GM19240 (cell line): Measurements from ENCODE around the gene SNCG.
"Not testable (repeated sequence)": the region's sequence is repeated elsewhere in the genome, so short reads cannot be mapped to it uniquely, and the experiment has no call there.

Experiments
- DNase-seq: peaks from one replicate; pipeline ENCODE4 v3.0.0; 2011; ENCODE audit warnings: low spot score; ENCODE audit not compliant: insufficient read length

SNCG gene

DNA sequence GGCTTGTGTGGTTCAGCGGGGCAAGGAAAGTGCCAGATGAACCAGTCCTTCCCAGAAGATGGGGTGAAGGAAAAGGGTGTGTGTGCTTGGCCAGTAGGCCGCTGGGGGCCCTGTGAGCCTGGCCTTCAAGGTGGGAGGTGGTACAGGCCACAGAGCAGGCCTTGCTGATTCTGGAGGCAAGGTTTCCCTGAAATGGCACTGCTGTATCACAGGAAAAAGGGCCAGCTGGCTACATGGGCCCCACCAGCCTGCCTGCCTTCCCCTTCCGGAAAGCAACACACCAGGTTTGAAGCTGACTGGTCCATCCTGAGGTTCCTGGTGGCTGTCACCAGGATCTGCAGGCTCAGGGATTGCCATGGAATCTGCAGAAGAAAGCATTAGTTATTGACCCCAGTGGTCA lies 13.5 kb upstream of the SNCG start:
- DNase-seq, result no peak

- no peak for DNase-seq
Measured at GRCh38 chr10:86945361-86946212, 12.8 kb upstream of the SNCG start.

GRCh38 chr10:86946213-86947155 lies 11.9 kb upstream of the SNCG start:
- DNase-seq, result no peak

- not testable (repeated sequence) for DNase-seq
Measured at GRCh38 chr10:86947806-86948205, 10.6 kb upstream of the SNCG start.

- DNase-seq, result no peak
Measured at GRCh38 chr10:86950349-86950748, 8.1 kb upstream of the SNCG start.

GRCh38 chr10:86951184-86951761 lies 7.1 kb upstream of the SNCG start:
- DNase-seq, result no peak

GRCh38 chr10:86952106-86952505 lies 6.3 kb upstream of the SNCG start:
- no peak for DNase-seq

DNA sequence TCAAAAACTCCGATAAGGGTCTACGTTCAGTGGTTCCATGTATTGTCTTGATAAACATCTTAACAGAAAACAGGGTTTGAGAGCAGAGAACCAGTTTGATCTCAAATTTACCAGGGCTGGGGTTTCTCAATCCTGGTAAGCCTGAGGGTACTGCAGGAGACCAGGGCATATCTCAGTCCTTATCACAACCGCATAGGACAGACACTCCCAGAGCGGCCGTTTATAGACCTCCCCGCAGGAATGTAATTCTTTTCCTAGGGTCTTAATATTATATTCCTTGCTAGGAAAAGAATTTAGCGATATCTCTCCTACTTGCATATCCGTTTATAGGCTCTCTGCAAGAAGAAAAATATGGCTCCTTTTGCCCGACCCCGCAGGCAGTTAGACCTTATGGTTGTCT lies 5.7 kb upstream of the SNCG start:
- DNase-seq, result not testable (repeated sequence)

DNA sequence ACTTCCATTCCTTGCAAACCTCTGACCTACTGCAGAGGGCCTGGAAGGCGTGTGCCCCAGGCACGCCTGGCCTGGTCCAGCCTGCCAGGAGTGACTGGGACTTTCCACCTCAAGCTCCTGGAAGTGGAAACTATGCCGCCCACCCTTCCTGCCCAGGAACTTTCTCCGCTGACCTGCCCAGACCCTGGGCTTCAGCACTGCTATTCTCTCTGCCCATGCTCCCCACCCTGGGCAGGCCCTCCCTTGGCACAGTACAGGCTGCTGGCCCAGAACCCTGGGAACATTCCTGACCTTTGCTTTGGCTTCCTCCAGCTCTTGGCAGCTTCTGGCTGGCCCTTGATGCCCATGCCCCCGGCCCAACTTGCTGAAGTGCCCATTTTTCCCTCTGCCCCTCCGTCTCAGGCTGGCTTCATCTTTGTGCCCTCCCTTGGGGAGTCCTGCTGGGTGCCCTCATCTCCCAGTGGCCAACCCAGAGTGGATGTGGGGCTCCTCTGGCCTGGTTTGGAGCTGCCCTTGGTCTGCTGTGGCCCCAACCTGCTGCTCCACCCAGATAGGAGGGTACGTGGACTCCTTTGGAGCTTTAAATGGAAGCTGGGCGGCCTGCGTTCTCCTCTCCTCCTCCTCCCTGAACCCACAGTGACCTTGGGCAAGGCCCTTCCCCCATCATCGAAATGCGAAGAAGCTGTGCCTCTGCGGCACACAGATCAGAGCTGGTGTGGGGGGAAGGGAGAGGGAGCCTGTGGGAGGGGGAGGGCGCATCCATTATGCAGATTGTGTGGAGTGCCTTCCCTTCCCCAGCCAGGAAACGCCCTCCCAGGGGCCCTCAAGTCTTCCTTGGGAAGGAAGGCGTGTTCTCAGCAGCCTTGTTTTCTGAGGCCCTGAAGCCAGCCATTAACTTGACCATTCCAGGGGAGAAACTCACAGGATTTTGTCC lies 4.4 kb upstream of the SNCG start:
- DNase-seq, result no peak

GRCh38 chr10:86954681-86955500 lies 3.5 kb upstream of the SNCG start:
- DNase-seq, result no peak

- no peak for DNase-seq
Measured at GRCh38 chr10:86955501-86956194, 2.8 kb upstream of the SNCG start.

DNA sequence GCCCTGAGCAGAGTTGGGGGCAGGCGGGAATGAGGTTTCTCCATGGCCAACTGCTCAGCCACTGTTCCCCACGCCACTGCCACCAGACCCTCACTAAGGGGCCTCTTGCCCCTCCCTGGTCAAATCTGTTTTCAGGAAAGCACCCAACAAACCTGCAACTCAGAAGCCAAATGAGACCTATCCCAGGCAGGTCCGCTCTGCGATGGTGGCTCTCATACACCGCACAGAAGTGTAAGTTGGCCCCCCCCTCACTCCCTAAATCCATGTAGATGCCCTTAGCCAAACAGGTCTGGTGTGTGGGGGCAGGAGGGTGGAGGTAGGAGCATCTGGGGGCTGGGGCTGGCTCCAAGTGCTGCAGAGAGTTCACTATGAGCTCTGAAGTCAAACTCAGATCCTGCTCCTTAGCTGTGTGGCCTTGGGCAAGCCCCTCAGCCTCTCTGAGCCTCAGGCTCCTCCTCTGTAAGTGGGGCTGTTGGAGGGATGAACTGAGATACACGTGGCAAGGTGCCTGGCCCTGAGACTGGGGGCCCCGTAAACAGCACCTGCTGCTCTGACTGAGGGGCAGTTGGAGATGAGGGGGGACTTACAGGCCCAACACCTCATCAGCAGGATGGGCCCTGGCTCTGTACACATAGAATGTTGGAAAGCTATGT lies 2.1 kb upstream of the SNCG start:
- DNase-seq, result no peak

DNA sequence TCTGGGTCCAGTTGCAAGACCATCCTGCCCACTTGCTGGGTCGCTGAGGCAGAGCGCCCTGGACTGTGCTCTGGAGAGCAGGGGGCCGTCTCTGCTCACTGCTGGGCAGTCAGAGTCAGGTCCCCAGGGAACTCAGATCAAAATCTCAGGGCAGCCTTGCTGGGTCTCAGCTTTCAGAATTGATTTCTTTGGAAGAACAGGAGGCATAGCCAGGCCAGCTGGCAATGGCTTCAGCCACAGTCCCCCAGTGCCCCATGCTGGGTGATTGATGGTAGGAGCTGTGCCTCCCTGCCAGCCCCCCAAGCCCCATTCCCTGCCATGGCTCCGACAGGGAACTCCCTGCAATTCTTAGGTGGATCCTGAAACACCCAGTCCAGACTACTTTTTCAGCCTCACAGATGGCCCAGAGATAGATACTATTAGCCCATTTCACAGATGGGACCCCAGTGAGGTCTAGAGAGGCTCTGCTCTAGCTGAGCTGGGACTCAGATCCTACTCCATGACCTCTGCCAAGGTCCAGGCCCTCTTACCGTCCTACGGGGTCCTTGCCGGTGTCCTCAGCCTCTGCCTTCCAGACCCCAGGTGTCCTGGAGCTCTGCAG lies 1.5 kb upstream of the SNCG start:
- no peak for DNase-seq

GRCh38 chr10:86957471-86958115 lies 806 bp upstream of the SNCG start, which contains the start of gene MMRN2:
Gene MMRN2 (minus strand): TSS chr10:86957615. CDS start chr10:86957541, 74 bp downstream.
- DNase-seq, result no peak

- no peak for DNase-seq
Measured at GRCh38 chr10:86958901-86959736, 720 bp downstream of the SNCG start.

DNA sequence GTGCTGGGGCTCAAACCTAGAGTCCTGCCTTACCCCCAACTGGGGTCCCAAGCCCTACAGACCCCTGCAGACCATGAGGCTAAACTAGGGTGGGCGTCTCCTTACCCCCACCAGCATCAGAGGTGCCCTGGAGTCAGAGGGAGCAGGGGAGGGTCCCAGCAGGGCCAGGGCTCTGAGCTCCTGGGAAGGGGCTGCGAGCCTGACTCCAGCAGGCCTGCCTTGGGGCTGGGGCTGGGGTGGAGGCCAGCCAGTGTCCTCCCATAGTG lies 1.3 kb downstream of the SNCG start:
- no peak for DNase-seq
